ENCODE measurements around the gene CAMTA1.

Gene CAMTA1

DNA sequence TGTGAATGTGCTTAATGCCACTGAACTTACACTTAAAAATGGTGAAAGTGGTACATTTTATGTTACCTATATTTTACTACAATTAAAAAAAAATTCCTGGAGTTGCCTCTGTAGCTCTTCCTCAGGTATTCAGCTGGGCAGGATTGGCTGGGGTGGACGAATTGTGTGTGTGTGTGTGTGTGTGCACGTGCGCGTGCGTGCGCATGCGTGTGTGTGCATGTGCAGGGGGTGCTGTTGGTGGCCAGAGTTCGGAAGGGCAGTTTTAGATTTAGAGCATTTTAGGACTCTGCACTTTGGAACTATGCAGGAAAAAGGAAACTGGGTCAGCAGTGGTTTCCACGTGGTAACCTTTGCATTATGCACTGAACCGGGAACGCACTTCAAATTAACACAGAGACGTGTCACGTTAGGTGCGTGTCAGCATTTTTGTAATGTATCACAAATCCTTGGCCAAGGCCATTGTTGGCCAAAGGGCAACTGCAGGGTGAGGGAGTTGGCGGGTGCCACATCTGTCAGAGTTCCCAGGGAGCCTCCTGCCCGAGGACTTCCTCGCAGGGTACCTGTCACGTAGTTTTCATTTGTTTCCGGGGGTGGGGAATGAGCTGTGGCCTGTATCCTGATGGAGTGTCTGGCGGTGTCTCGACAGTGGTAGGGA is 312.8 kb downstream of the CAMTA1 start:
- DNase-seq = no peak

DNA sequence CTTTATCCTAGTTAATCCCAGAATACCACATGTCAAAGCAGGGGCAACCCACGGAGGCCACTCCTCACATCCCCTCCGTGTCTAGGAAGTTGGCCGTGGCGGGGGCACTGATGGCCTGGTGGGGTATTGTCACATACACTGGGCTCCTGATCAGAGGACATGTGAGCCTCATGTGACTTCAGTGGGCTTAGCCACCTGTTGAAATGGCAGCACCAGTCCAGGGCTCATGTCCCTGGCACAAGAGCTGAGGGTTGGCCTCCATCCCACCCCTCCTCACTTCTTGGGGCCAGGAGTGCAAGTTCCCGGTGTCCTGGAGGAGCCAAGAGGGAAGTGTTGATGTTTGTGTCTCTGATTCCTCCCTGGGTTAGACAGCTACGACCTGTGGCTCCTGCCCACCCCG is 313.4 kb downstream of the CAMTA1 start:
- DNase-seq = no peak

- no peak for DNase-seq
These were observed 315.2 kb downstream of the CAMTA1 start for GRCh38 chr1:7100479-7100878.

DNA sequence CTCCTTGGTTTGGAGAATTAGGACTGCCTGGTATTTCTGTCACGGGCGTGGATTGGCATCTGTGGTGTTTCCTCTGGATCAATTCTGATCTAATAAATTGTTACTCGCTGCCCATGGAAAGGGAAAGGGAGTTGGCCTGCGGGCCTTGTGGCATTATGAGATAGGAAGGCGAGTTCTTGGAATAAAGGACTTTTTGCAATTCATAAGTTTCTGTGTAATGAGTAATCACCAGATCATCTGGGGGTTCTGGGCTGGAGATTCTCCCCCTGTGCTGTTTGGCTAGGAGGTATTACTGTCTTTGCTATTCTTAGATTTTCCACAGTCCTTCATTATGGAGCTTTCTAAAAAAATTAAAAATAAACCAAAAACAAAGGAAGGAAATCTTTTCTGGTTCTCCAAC is 315.9 kb downstream of the CAMTA1 start:
- DNase-seq = no peak

- DNase-seq = no peak
These were observed 318.1 kb downstream of the CAMTA1 start for GRCh38 chr1:7103361-7103782.

DNA sequence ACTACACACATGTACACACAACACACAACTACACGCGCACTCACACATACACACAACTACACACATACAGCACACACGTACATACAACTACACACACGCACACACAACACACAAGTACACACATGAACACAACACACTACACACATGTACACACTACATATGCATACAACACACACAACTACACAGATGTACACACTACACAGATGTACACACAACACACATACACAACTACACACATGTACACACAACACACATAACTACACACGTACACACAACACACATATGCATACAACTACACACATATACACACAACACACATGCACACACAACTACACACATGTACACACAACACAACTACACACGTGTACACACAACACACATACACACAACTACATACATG is 318.6 kb downstream of the CAMTA1 start:
- no peak for DNase-seq

DNA sequence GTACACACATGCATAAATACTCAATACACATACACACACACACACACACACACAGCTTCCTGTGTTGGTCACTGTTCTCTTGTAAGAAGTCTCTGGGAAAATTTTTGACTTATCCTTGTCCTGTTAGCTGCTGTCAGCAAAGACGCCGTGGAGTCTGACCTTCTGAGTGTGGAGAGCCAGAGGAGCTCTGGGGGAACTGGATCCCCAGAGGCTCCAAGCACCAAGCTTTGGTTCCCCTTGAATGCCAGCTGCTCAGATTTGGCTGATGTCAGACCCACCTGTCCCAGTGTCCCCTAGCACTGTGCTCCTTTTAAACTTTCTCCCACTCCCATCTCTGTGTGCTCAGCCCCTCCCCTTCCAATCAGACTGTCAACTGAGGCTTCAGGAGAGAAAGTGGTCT is 319.1 kb downstream of the CAMTA1 start:
- no peak for DNase-seq

DNA sequence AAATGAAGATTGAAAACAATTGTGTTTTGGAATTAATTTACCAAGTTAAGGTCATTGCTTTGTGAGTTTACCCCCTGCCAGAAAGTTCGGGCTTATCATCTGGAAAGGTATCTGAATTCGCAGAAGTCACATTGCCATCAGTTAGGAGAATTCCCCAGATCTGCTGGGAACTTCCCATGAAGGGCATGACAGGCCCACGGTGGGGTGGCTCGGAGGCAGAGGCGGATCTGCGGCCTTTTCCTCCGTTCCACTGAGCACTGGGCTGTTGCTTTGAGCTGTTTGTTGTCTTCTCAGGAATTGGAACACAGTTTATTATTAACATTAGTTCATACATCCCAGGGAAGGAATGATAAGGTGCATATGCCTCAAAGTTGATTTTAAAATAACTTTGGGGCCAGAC is 320.0 kb downstream of the CAMTA1 start:
- DNase-seq = no peak

- no peak for DNase-seq
These were observed 321.3 kb downstream of the CAMTA1 start for GRCh38 chr1:7106442-7107108.

DNA sequence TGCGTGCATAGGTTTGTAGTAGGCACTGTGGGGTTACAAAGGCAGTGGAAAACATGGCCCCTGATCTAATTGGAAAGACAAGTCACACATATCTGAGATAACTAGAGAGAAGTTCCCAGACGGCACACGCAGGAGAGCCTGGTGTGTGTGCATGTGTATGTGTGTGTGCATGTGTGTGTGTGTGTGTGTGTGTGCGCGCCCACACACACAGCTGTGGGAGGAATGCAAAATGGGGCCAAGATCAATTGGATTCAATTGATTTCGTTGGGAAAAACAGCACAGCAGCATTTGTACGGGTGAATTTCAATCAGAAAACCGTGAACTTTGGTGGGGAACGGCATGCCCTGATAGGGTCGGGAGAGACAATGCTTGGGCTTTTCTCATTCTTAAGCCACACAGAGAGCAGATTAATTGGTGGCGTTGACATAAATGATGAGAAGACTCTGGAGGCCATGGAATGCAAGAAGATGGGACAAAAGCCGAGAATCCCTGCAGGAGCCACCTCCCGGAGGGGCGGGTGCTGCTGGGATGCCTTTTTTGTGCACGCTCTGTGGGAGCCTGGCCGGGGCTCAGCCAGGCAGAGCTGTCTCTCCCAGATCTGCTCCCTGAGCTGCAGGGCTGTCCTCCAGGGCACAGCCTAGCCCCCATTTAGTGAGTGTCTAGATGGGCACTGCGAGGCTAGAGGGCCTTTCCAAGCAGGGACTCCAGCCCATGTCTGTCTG is 322.0 kb downstream of the CAMTA1 start:
- DNase-seq = no peak

DNA sequence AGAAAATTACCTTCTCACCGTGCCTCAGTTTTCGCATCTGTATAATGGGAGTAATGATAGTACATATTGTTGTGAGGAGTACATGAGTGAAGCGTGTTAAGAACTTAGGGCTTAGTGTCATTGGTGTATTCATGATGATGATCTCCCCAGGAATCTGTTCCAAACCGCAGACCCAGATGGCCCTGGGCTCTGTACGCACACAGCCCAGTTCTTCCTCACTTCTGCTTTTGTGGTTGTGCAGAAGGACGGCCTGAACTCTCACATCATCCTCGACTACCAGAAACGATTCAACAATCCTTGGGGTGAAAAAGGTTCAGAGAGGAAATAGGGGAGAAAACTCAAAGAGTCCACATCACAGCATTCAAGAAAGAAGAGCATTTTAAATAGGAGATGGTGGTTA is 323.0 kb downstream of the CAMTA1 start:
- no peak for DNase-seq

DNA sequence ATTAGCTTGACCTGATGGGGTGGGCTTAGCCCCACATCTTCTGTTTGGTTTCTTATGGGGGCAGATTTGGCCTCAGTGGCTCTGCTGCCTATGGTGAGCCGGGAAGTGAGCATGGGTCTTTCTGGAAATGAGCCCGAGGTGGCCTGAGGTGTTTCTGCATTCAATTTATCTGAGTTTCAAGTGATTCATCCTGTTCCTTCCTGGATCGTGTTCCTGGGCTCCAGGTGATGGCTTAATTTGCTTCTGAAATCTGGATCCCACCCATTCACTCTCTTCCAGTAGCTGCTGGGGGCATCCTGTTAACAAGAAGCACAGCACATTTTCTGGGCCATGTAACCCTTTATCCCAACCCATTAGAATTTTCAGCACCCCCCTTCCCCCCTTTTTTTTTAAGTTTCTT is 324.6 kb downstream of the CAMTA1 start:
- no peak for DNase-seq

- no peak for DNase-seq
These were observed 325.1 kb downstream of the CAMTA1 start for GRCh38 chr1:7110321-7110720.

DNA sequence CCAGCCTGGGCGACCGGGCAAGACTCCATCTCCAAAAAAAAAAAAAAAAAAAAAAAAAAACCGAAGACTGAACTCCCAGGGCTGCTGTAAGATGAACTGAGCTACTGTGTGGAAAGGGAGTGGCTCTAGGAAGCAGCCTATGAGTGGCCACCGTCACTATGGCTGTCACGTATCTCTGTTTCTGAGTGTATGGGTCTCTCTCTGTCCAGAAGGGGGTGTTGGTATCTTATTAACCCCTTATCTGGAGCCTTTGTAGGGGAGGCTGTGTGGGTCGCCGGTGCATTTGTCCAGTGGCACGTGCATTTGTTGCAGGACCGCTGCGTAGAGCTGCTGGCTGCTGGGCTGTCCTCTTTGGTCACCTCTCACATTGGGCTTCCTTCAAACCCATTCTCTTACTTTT is 326.6 kb downstream of the CAMTA1 start:
- DNase-seq = no peak

DNA sequence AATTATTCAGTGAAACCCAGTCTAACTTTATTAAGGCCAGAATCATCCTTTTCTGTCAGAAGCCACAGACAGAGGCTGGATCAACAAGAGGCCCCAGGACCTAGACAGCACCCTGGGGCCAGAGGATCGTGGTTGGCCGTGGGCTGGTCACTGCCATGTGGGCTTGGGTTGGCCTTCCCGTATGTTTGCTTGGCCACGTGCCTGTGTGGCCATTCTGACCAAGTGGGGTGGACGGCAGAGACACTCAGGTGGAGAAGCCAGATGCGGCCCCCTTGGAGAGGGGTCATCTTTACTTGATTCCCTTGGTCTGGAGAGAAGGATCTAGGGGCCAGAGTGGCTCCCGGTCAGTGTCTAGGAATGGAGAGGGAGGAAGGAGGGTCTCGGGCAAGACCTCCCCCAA is 327.9 kb downstream of the CAMTA1 start:
- DNase-seq = no peak

- no peak for DNase-seq
These were observed 328.6 kb downstream of the CAMTA1 start for GRCh38 chr1:7113822-7114221.

GRCh38 chr1:7116001-7116400 is 330.7 kb downstream of the CAMTA1 start:
- no peak for DNase-seq

DNA sequence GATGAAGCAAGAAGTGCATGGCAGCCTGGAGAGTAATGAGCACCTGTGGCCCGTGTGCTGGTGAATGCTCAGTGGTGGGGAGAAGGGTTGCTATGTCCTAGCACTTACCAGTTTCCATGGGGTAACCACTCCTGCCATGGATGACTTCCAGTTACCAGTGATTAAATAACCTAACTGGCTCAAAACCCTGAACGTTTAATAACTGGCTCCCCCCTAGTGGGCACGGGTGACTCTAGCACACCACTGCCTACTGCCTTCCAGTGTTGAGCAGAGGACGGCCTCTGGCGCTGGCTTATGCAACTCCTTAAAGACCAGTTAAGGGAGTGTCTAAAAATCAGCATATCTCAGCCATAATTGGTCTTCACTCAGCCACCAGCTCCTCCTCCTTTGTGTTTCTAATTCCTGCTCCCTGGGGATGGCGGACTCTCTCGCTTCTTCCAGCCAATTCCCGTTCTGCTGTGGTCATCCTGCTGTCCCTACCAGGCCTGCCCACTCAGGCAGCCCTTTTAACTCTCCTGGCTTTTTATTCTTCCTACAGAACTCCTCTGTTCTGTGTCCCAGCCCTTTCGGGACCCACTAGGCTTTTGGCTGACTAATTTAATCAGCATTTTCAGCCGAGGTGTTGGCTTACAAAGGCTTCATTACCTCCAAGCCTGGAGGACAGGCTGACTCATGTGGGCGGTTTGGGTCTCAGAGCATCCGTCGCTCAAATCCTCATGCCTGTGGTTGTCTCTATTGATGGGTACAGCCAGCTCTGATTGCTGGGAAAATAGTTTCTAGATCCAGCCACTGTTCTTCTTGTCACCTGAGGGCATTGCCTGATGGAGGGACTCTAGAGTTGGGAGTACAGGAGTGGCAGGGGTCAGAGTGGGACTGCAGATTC is 332.4 kb downstream of the CAMTA1 start:
- no peak for DNase-seq

DNA sequence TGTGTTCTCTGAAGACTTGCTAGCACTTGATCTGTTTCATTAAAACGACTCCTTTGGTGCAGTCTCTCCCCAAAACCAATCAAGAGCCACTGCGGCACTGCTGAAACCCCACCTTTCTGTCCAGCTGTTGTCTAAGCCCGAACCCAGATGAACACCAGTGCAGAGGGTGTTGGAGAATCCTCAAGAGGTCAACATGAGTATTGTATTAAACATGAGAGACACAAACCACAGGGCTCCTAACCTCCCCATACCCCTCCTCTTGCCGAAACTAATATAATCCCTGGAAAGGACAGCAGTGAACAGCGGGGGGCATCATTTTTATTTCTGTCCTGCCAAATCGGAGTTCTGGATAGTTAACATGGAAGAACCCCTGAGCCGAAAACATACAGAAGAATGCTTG is 333.9 kb downstream of the CAMTA1 start:
- no peak for DNase-seq

- DNase-seq = no peak
These were observed 335.8 kb downstream of the CAMTA1 start for GRCh38 chr1:7120863-7121621.

- no peak for DNase-seq
These were observed 336.4 kb downstream of the CAMTA1 start for GRCh38 chr1:7121622-7121988.

DNA sequence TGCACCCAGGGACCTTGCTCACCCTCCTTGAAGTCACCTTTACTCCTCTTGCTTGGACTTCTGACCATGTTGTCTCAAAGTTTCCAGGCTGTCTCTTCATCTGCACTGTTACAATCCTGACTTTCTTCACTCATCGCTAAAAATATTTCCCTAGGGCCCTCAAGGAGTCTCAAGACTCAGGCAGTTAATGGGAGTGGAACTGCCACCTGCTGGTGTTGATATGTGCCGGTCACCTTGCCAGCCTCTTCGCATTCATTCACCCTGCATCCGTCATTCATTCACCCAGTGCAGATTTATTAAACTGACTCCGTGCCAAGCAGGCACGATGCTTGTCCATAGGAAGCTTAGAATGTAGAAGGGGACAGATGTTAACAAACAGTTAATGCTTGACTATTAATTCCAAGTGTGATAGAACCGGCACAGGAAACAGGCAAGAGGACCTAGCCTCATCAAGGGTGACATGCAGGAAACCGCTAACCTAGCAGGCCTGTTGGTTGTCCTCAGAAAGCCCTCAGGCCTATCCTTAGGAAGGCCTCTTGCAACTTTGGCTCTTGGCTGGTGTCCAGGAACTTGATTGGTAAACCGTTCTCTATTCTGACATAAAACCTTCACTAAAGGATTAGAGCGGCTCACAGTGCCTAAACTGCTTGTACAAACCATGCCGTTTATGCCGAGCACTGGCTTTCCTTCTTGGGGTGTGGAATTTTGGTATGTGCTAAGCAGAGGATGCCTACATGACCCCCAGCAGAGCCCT is 342.2 kb downstream of the CAMTA1 start:
- no peak for DNase-seq
